Thyroid gland (tissue), 4 donors: Measurements from ENCODE around the gene SLC2A9.

Source experiments
- CTCF ChIP-seq, 6 experiments: fragments of 200-600 bp in 3 of 6; fragments of 450-650 bp in 3 of 6; sonication (generic) in 3 of 6; IDR thresholded peaks; one replicate each; pipeline ENCODE4 v1.5.1; 2016 to 2019; ENCODE audit warnings: antibody characterized with exemption in 6 of 6, mild to moderate bottlenecking in 2 of 6, inconsistent platforms in 1 of 6, moderate library complexity in 1 of 6
- POLR2A ChIP-seq, 2 donors: fragments of 450-650 bp; IDR thresholded peaks; one replicate each; pipeline ENCODE4 v1.6.1; 2017; ENCODE audit warnings: antibody characterized with exemption in 2 of 2, mild to moderate bottlenecking in 2 of 2, moderate library complexity in 1 of 2

DNA sequence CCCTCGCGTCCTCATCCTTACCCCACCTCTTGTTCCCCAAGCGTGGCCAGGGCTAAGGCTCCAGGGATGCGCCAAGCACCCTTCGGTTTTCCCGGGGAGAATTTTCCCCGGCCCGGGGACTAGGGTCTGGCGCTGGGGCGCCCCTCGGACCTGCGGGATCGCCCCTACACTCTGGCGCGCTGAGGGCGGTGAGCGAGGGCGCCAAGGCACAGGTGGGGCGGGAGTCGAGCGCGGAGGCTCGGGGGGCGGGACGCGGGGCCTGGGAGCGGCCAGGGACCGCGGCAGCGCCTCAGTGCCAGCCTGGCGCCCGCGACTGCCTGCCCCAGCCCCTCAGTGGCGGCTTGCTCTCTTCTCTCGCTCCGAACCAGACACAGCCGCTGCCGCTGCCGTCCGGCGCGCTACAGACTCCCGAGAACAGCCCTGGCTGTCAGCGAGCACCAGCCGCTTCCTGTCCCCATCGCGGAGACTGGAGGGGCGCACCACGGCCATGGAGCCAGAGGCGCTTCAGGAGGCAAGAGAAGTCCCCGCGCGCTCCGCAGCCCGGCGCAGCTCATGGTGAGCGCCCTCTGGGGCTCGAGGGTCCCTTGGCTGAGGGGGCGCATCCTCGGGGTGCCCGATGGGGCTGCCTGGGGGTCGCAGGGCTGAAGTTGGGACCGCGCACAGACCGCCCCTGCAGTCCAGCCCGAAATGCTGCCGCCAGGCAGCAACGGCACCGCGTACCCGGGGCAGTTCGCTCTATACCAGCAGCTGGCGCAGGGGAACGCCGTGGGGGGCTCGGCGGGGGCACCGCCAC, 239.8 kb downstream of the SLC2A9 start, which contains the start of gene DRD5:
- TF ChIP-seq CTCF (IDR thresholded peaks at IDR 0.05) (no peak), POLR2A (IDR thresholded peaks at IDR 0.05) (no peak)
